ENCODE measurements around the gene RGS21. TPM values are rescaled to one million over a fixed set of nuclear protein-coding genes. Genes with fewer than 3 reads are reported as not detected.
"Not testable (repeated sequence)": the region's sequence is repeated elsewhere in the genome, so short reads cannot be mapped to it uniquely, and the experiment has no call there.

RGS21 gene
- total and polyA plus RNA-seq, 5 donors from 2014 or later, result not detected

GRCh38 chr1:192308314-192308713 is 8.5 kb upstream of the RGS21 start:
- H3K9me3 Mint-ChIP-seq, result peaks cover 0 to 11% (median 5%) of the 10 kb centered on the region in 7 donors
- not testable (repeated sequence) for H3K4me1 Mint-ChIP-seq, H3K27ac Mint-ChIP-seq

GRCh38 chr1:192311281-192311680 is 5.5 kb upstream of the RGS21 start:
- Histone ChIP-seq H3K4me1 (ENCODE audit: control insufficient read depth, insufficient read depth, low read length, poor library complexity, severe bottlenecking) (no peaks in the 10 kb centered on the region), H3K27me3 (ENCODE audit: control insufficient read depth, insufficient read depth, low read length) (no peaks in the 10 kb centered on the region), H3K4me3 (ENCODE audit: low read depth, low read length) (no peak overlapping the region), H3K9me3 (ENCODE audit: control insufficient read depth in 2 of 2, low read length in 2 of 2) (peaks cover 0 to 3% of the 10 kb centered on the region in 2 experiments), H3K27ac (ENCODE audit: insufficient read depth, low read length, poor library complexity, severe bottlenecking) (no peak overlapping the region), H3K36me3 (ENCODE audit: control insufficient read depth, insufficient read depth, low read length) (no peaks in the 10 kb centered on the region)
- no peak overlapping the region for H3K27ac Mint-ChIP-seq
- peaks cover 0 to 11% (median 7%) of the 10 kb centered on the region in 7 donors for H3K9me3 Mint-ChIP-seq
- DNase-seq (no peak), ATAC-seq (ENCODE audit: low read depth in 2 of 2) (no peak)
- H3K36me3 Mint-ChIP-seq, result no peaks in the 10 kb centered on the region
- no peak overlapping the region for H3K4me3 Mint-ChIP-seq
- no peaks in the 10 kb centered on the region for H3K4me1 Mint-ChIP-seq
- H3K27me3 Mint-ChIP-seq, result no peaks in the 10 kb centered on the region

More at GRCh38 chr1:192308314-192308713, 8.5 kb upstream of the RGS21 start:
- not testable (repeated sequence) for H3K36me3 Mint-ChIP-seq; H3K9me3 ChIP-seq (ENCODE audit: control insufficient read depth in 2 of 2, low read length in 2 of 2); H3K4me3 ChIP-seq (ENCODE audit: low read depth, low read length); H3K4me3 Mint-ChIP-seq; DNase-seq; H3K4me1 ChIP-seq (ENCODE audit: control insufficient read depth, insufficient read depth, low read length, poor library complexity, severe bottlenecking); H3K36me3 ChIP-seq (ENCODE audit: control insufficient read depth, insufficient read depth, low read length); ATAC-seq (ENCODE audit: low read depth in 2 of 2); H3K27ac ChIP-seq (ENCODE audit: insufficient read depth, low read length, poor library complexity, severe bottlenecking); H3K27me3 Mint-ChIP-seq; H3K27me3 ChIP-seq (ENCODE audit: control insufficient read depth, insufficient read depth, low read length)

- Histone ChIP-seq H3K4me1 (ENCODE audit: control insufficient read depth, insufficient read depth, low read length, poor library complexity, severe bottlenecking) (no peaks in the 10 kb centered on the region), H3K9me3 (ENCODE audit: control insufficient read depth in 2 of 2, low read length in 2 of 2) (no peaks in the 10 kb centered on the region), H3K27ac (ENCODE audit: insufficient read depth, low read length, poor library complexity, severe bottlenecking) (no peak overlapping the region), H3K27me3 (ENCODE audit: control insufficient read depth, insufficient read depth, low read length) (no peaks in the 10 kb centered on the region), H3K4me3 (ENCODE audit: low read depth, low read length) (no peak overlapping the region), H3K36me3 (ENCODE audit: control insufficient read depth, insufficient read depth, low read length) (no peaks in the 10 kb centered on the region)
- no peak for ATAC-seq (ENCODE audit: low read depth in 2 of 2)
- no peak overlapping the region for H3K4me3 Mint-ChIP-seq
- no peaks in the 10 kb centered on the region for H3K27me3 Mint-ChIP-seq
- H3K4me1 Mint-ChIP-seq, result no peaks in the 10 kb centered on the region
- no peak for DNase-seq
- no peaks in the 10 kb centered on the region for H3K36me3 Mint-ChIP-seq
- no peak overlapping the region for H3K27ac Mint-ChIP-seq
- H3K9me3 Mint-ChIP-seq, result peaks cover 0 to 5% (median 1%) of the 10 kb centered on the region in 7 donors
Measured at GRCh38 chr1:192327997-192328396, 11.2 kb downstream of the RGS21 start.

- no peaks in the 10 kb centered on the region for H3K36me3 Mint-ChIP-seq
- ATAC-seq (ENCODE audit: low read depth in 2 of 2), result no peak
- no peak overlapping the region for H3K4me3 Mint-ChIP-seq
Measured at GRCh38 chr1:192342842-192343241, 26.1 kb downstream of the RGS21 start.

GRCh38 chr1:192343344-192343743 is 26.6 kb downstream of the RGS21 start:
- H3K4me3 ChIP-seq (ENCODE audit: low read depth, low read length), result no peak overlapping the region
- no peaks in the 10 kb centered on the region for H3K27me3 ChIP-seq (ENCODE audit: control insufficient read depth, insufficient read depth, low read length)
- peaks cover 0 to 4% (median 1%) of the 10 kb centered on the region in 7 donors for H3K9me3 Mint-ChIP-seq
- H3K27me3 Mint-ChIP-seq, result no peaks in the 10 kb centered on the region
- no peaks in the 10 kb centered on the region for H3K9me3 ChIP-seq (ENCODE audit: control insufficient read depth in 2 of 2, low read length in 2 of 2)
- DNase-seq (no peak), ATAC-seq (ENCODE audit: low read depth in 2 of 2) (no peak)
- H3K4me3 Mint-ChIP-seq, result no peak overlapping the region
- no peaks in the 10 kb centered on the region for H3K36me3 ChIP-seq (ENCODE audit: control insufficient read depth, insufficient read depth, low read length)
- no peak overlapping the region for H3K27ac Mint-ChIP-seq
- no peaks in the 10 kb centered on the region for H3K36me3 Mint-ChIP-seq
- H3K27ac ChIP-seq (ENCODE audit: insufficient read depth, low read length, poor library complexity, severe bottlenecking), result no peak overlapping the region
- H3K4me1 Mint-ChIP-seq, result no peaks in the 10 kb centered on the region
- H3K4me1 ChIP-seq (ENCODE audit: control insufficient read depth, insufficient read depth, low read length, poor library complexity, severe bottlenecking), result no peaks in the 10 kb centered on the region

More at GRCh38 chr1:192342842-192343241, 26.1 kb downstream of the RGS21 start:
- no peaks in the 10 kb centered on the region for H3K4me1 Mint-ChIP-seq
- Histone ChIP-seq H3K9me3 (ENCODE audit: control insufficient read depth in 2 of 2, low read length in 2 of 2) (no peaks in the 10 kb centered on the region), H3K4me1 (ENCODE audit: control insufficient read depth, insufficient read depth, low read length, poor library complexity, severe bottlenecking) (no peaks in the 10 kb centered on the region), H3K27ac (ENCODE audit: insufficient read depth, low read length, poor library complexity, severe bottlenecking) (no peak overlapping the region), H3K27me3 (ENCODE audit: control insufficient read depth, insufficient read depth, low read length) (no peaks in the 10 kb centered on the region), H3K36me3 (ENCODE audit: control insufficient read depth, insufficient read depth, low read length) (no peaks in the 10 kb centered on the region), H3K4me3 (ENCODE audit: low read depth, low read length) (no peak overlapping the region)
- no peak for DNase-seq
- no peak overlapping the region for H3K27ac Mint-ChIP-seq
- peaks cover 0 to 4% (median 1%) of the 10 kb centered on the region in 7 donors for H3K9me3 Mint-ChIP-seq
- no peaks in the 10 kb centered on the region for H3K27me3 Mint-ChIP-seq

- Histone ChIP-seq H3K36me3 (ENCODE audit: control insufficient read depth, insufficient read depth, low read length) (no peaks in the 10 kb centered on the region), H3K27ac (ENCODE audit: insufficient read depth, low read length, poor library complexity, severe bottlenecking) (no peak overlapping the region), H3K9me3 (ENCODE audit: control insufficient read depth in 2 of 2, low read length in 2 of 2) (no peaks in the 10 kb centered on the region), H3K4me1 (ENCODE audit: control insufficient read depth, insufficient read depth, low read length, poor library complexity, severe bottlenecking) (no peaks in the 10 kb centered on the region), H3K4me3 (ENCODE audit: low read depth, low read length) (no peak overlapping the region), H3K27me3 (ENCODE audit: control insufficient read depth, insufficient read depth, low read length) (no peaks in the 10 kb centered on the region)
- H3K27ac Mint-ChIP-seq, result no peak overlapping the region
- H3K4me3 Mint-ChIP-seq, result no peak overlapping the region
- H3K9me3 Mint-ChIP-seq, result peaks cover 0 to 1% (median 0%) of the 10 kb centered on the region in 7 donors
- no peaks in the 10 kb centered on the region for H3K27me3 Mint-ChIP-seq
- no peaks in the 10 kb centered on the region for H3K36me3 Mint-ChIP-seq
- H3K4me1 Mint-ChIP-seq, result no peaks in the 10 kb centered on the region
- DNase-seq, result no peak
- no peak for ATAC-seq (ENCODE audit: low read depth in 2 of 2)
Measured at GRCh38 chr1:192349314-192349713, 32.5 kb downstream of the RGS21 start.

GRCh38 chr1:192350356-192350755 is 33.6 kb downstream of the RGS21 start:
- ATAC-seq (ENCODE audit: low read depth in 2 of 2) (no peak), DNase-seq (no peak)
- Mint-ChIP-seq H3K27me3 (no peaks in the 10 kb centered on the region), H3K4me1 (no peaks in the 10 kb centered on the region), H3K9me3 (peaks cover 0 to 2% (median 0%) of the 10 kb centered on the region in 7 donors), H3K27ac (no peak overlapping the region), H3K4me3 (no peak overlapping the region), H3K36me3 (no peaks in the 10 kb centered on the region)
- no peaks in the 10 kb centered on the region for H3K4me1 ChIP-seq (ENCODE audit: control insufficient read depth, insufficient read depth, low read length, poor library complexity, severe bottlenecking)
- H3K9me3 ChIP-seq (ENCODE audit: control insufficient read depth in 2 of 2, low read length in 2 of 2), result no peaks in the 10 kb centered on the region
- H3K27me3 ChIP-seq (ENCODE audit: control insufficient read depth, insufficient read depth, low read length), result no peaks in the 10 kb centered on the region
- H3K36me3 ChIP-seq (ENCODE audit: control insufficient read depth, insufficient read depth, low read length), result no peaks in the 10 kb centered on the region
- H3K27ac ChIP-seq (ENCODE audit: insufficient read depth, low read length, poor library complexity, severe bottlenecking), result no peak overlapping the region
- no peak overlapping the region for H3K4me3 ChIP-seq (ENCODE audit: low read depth, low read length)

- Histone ChIP-seq H3K4me1 (ENCODE audit: control insufficient read depth, insufficient read depth, low read length, poor library complexity, severe bottlenecking) (no peaks in the 10 kb centered on the region), H3K27ac (ENCODE audit: insufficient read depth, low read length, poor library complexity, severe bottlenecking) (no peak overlapping the region), H3K4me3 (ENCODE audit: low read depth, low read length) (no peak overlapping the region), H3K9me3 (ENCODE audit: control insufficient read depth in 2 of 2, low read length in 2 of 2) (no peaks in the 10 kb centered on the region), H3K27me3 (ENCODE audit: control insufficient read depth, insufficient read depth, low read length) (no peaks in the 10 kb centered on the region), H3K36me3 (ENCODE audit: control insufficient read depth, insufficient read depth, low read length) (no peaks in the 10 kb centered on the region)
- Mint-ChIP-seq H3K27ac (no peak overlapping the region), H3K4me1 (no peaks in the 10 kb centered on the region), H3K27me3 (no peaks in the 10 kb centered on the region), H3K36me3 (no peaks in the 10 kb centered on the region), H3K4me3 (no peak overlapping the region), H3K9me3 (peaks cover 0 to 2% (median 0%) of the 10 kb centered on the region in 7 donors)
- DNase-seq, result no peak
- no peak for ATAC-seq (ENCODE audit: low read depth in 2 of 2)
Measured at GRCh38 chr1:192351550-192351949, 34.8 kb downstream of the RGS21 start.

All from CD4-positive, CD25-positive, alpha-beta regulatory T cell (primary cell).